MCF 10A (cell line): ENCODE measurements around the gene MPC2. TPM values are rescaled to one million over a fixed set of nuclear protein-coding genes. Genes with fewer than 3 reads are reported as not detected.

Experiments
- BruUV-seq: library from RNA; stranded (reverse); fragments of 400-500 nt; replicated peaks from 2 replicates; lab custom pipeline; 2021; lab: Mats Ljungman, UMichigan
- CTCF ChIA-PET: fragments of 300-600 bp; sonication (Branson Sonifier 250); formaldehyde crosslinking; extraction: SDS; loops from one replicate; lab custom pipeline; 2021; ENCODE audit warnings: antibody characterized with exemption, inconsistent platforms; lab: Yijun Ruan, JAX
- POLR2A ChIA-PET: fragments of 300-600, 350-650 bp; sonication (Branson Sonifier 250); formaldehyde crosslinking; extraction: SDS; loops from one replicate; lab custom pipeline; 2020; ENCODE audit warnings: antibody characterized with exemption, inconsistent platforms; lab: Yijun Ruan, JAX
- DNase-seq: peaks from one replicate; pipeline ENCODE4 v3.0.0-alpha.2; 2018; ENCODE audit not compliant: unreplicated experiment
- H3K27ac Mint-ChIP-seq: one replicate; pipeline ENCODE4 v1.8.0; 2022; ENCODE audit warnings: mild to moderate bottlenecking, low read depth, mixed read lengths; ENCODE audit not compliant: unreplicated experiment
- H3K27me3 Mint-ChIP-seq: one replicate; pipeline ENCODE4 v1.8.0; 2022; ENCODE audit warnings: mixed read lengths; ENCODE audit not compliant: insufficient read depth, unreplicated experiment
- H3K36me3 Mint-ChIP-seq: one replicate; pipeline ENCODE4 v1.8.0; 2022; ENCODE audit warnings: mild to moderate bottlenecking, moderate library complexity, mixed read lengths; ENCODE audit not compliant: insufficient read depth, unreplicated experiment
- H3K4me1 Mint-ChIP-seq: one replicate; pipeline ENCODE4 v1.8.0; 2022; ENCODE audit warnings: mixed read lengths; ENCODE audit not compliant: insufficient read depth, unreplicated experiment
- H3K4me3 Mint-ChIP-seq: one replicate; pipeline ENCODE4 v1.8.0; 2022; ENCODE audit warnings: mild to moderate bottlenecking, moderate library complexity, mixed read lengths; ENCODE audit not compliant: unreplicated experiment
- H3K9me3 Mint-ChIP-seq: one replicate; pipeline ENCODE4 v1.8.0; 2022; ENCODE audit warnings: mixed read lengths; ENCODE audit not compliant: unreplicated experiment
- intact Hi-C: fragments of 100-400 bp; cut with micrococcal nuclease; formaldehyde crosslinking; loops from 2 replicates; pipeline ENCODE4 v1.14.1; 2022
- total RNA-seq: library from RNA; stranded (reverse); gene quantifications from 2 replicates; pipeline ENCODE4 v1.2.3, GENCODE V29; 2022
- TF ChIP-seq, protein P1 (sequence below): fragments of 200-600 bp; IDR thresholded peaks from one replicate; pipeline ENCODE4 v1.8.0; 2022; ENCODE audit warnings: antibody characterized with exemption, mild to moderate bottlenecking; ENCODE audit not compliant: unreplicated experiment

Gene MPC2
- total RNA-seq, 1 experiment from 2014 or later: 108 TPM

DNA sequence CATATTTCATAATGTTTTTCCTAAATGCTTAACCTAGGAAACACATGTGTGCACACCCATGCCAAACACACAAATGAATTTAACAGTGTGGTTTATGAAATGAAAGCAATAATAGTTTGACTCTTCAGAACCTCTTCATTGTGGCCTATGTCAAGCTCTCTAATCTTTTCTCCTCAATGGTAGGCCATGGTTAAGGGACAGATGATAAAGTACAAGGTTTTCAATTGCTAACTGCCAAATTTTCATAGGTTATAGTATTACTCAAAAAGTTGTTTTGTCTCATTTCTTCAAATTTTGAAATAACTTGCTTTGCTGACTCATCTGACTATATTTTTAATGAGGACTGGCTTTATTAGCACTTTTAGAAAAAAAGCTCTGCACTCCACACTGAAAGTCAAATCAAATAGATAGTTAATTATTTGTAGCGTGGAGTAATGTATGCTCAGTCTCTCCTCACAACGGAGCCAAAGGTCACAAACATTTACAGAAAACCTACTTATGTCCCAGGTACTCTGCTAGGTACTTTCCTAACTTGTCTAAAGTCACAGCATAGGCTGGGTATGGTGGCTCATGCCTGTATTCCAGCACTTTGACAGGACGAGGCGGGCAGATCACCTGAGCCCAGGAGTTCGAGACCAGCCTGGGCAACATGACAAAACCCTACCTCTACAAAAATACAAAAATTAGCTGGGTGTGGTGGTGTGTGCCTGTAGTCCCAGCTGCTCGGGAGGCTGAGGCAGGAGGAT is 19.9 kb downstream of the MPC2 start:
- TF ChIP-seq, protein P1, sequence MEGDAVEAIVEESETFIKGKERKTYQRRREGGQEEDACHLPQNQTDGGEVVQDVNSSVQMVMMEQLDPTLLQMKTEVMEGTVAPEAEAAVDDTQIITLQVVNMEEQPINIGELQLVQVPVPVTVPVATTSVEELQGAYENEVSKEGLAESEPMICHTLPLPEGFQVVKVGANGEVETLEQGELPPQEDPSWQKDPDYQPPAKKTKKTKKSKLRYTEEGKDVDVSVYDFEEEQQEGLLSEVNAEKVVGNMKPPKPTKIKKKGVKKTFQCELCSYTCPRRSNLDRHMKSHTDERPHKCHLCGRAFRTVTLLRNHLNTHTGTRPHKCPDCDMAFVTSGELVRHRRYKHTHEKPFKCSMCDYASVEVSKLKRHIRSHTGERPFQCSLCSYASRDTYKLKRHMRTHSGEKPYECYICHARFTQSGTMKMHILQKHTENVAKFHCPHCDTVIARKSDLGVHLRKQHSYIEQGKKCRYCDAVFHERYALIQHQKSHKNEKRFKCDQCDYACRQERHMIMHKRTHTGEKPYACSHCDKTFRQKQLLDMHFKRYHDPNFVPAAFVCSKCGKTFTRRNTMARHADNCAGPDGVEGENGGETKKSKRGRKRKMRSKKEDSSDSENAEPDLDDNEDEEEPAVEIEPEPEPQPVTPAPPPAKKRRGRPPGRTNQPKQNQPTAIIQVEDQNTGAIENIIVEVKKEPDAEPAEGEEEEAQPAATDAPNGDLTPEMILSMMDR: no peak
- Mint-ChIP-seq H3K27me3 (no peaks in the 10 kb centered on the region), H3K36me3 (peaks cover 37% of the 10 kb centered on the region), H3K4me1 (peaks cover 1% of the 10 kb centered on the region), H3K9me3 (no peaks in the 10 kb centered on the region), H3K4me3 (no peak overlapping the region), H3K27ac (no peak overlapping the region)
- ChIA-PET POLR2A (interaction anchor here (0.6 to 14.9 kb wide), 3 partner anchors 17 to 364 kb away, joined by 3 to 175 read pairs (median 3); partner anchors contain the start of genes CREG1, DCAF6 and MPC2), CTCF (interaction anchor here (0.5 to 1.2 kb wide), 4 partner anchors 17 to 283 kb away, joined by 3 to 4 read pairs (median 3); no protein-coding TSS in a partner anchor)
- no TSS peak for BruUV-seq
- intact Hi-C loops: no loop called here
- DNase-seq: no peak

DNA sequence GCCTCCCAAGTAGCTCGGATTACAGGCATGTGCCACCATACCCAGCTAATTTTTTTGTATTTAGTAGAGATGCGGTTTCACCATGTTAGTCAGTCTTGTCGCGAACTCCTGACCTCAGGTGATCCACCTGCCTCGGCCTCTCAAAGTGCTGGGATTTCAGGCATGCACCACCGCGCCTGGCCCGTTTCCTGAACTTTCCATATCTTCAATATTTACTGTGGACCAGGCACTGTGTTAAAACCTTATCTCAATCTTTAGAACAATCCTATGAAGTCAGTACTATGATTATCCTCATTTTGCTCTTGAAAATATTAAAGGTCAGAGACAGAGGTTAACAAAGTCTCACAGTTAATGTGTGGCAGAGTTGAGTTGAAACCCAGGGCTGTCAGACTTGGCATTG is 21.3 kb downstream of the MPC2 start:
- POLR2A ChIA-PET: interaction anchor here (14.9 kb wide), 1 partner anchor 19 kb away, joined by 175 read pairs; the partner anchor contains the start of genes DCAF6 and MPC2
- intact Hi-C loops: no loop called here
- DNase-seq: no peak
- no peak overlapping the region for H3K27ac Mint-ChIP-seq
- peaks cover 38% of the 10 kb centered on the region for H3K36me3 Mint-ChIP-seq
- no TSS peak for BruUV-seq
- CTCF ChIA-PET: interaction anchor here (0.8 to 1.1 kb wide), 3 partner anchors 12 to 167 kb away, joined by 3 to 5 read pairs (median 3); no protein-coding TSS in a partner anchor
- peaks cover 12% of the 10 kb centered on the region for H3K4me1 Mint-ChIP-seq
- TF ChIP-seq, protein P1: no peak
- H3K27me3 Mint-ChIP-seq: no peaks in the 10 kb centered on the region
- H3K9me3 Mint-ChIP-seq: no peaks in the 10 kb centered on the region
- H3K4me3 Mint-ChIP-seq: no peak overlapping the region

DNA sequence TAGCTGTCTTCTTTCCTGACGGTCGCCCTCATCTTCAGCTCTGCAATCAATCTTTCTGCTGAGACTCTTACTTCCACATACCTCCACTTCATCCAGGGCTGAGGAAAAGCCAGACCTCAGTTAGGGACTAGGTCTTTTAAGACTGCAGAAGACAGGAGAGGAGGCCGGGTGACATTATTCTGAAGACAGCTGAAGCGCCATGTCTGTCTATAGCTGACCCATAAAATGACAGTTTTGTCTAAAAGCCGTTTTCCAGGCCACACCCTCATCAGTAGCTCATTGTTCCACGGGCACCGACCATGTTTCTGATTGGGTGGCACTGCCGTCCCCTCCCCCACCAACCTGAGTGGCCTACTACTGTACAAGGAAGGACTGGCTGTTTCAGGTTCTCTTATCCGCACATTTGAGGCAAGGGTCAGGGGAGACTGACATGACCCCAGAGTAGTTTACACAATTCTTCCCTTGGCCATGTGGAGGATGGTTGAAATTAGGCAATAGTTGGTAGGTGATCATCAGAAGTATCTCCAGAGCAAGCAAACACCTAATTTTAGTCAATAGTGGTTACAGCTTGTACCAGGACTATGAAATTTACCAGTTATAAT is 22.9 kb downstream of the MPC2 start, which contains the start of gene ADCY10:
TSS of gene ADCY10 (minus strand) at position 240 of the 602 bp plus-strand sequence. CDS start 8,994 bp downstream, outside the sequence.
- DNase-seq: no peak
- intact Hi-C loops: no loop called here
- no TSS peak for BruUV-seq
- ChIA-PET POLR2A (interaction anchor here (1.6 to 14.9 kb wide), 3 partner anchors 10 to 21 kb away, joined by 6 to 175 read pairs (median 7); partner anchors contain the start of genes DCAF6 and MPC2), CTCF (interaction anchor here (0.6 to 1.3 kb wide), 5 partner anchors 13 to 199 kb away, joined by 3 to 6 read pairs (median 4); partner anchors contain the start of gene DCAF6)
- Mint-ChIP-seq H3K9me3 (peaks cover 7% of the 10 kb centered on the region), H3K27me3 (no peaks in the 10 kb centered on the region), H3K36me3 (peaks cover 43% of the 10 kb centered on the region), H3K4me3 (no peak within 1 kb of the TSS), H3K4me1 (peaks cover 12% of the 10 kb centered on the region), H3K27ac (no peak within 1 kb of the TSS)
- TF ChIP-seq, protein P1: no peak
